SK-N-MC (cell line): ENCODE measurements around the gene EPB41L4B.

ENCODE experiments used
- EZH2 ChIP-seq: fragments of 200-600 bp; sonication (generic); IDR thresholded peaks from one replicate; pipeline ENCODE4 v1.6.1; 2017; ENCODE audit warnings: antibody characterized with exemption
- POLR2AphosphoS5 ChIP-seq: IDR thresholded peaks from 2 replicates; pipeline ENCODE4 v1.6.1; 2012; ENCODE audit warnings: mild to moderate bottlenecking, low read depth, low read length, borderline replicate concordance

DNA sequence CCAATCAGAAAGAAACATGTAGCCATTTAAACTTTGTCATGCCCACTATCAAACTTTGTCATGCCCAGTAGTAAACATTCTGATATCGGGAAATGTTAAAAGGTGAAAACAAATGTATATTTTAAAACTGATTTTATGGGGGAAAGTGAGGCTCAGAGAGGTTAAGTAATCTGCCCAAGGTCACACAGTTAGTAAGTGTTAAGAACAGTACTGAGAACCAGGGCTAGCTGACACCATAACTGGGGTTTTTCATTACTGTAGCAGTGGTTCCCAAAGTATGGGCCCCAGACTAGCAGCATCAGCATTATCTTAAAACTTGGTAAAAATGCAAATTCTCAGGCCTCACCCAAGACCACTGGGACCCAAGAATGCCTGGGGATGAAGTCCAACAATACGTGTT, 143.9 kb downstream of the EPB41L4B start:
- TF ChIP-seq POLR2AphosphoS5 (no peak), EZH2 (no peak)
